K562 (cell line): ENCODE measurements around the gene CAMK1D. TPM values are rescaled to one million over a fixed set of nuclear protein-coding genes. Genes with fewer than 3 reads are reported as not detected.

ENCODE experiments used
- ATAC-seq: fragments of 200-7000 bp; cut with Tn5 transposase; 3 replicates; pipeline ENCODE4 v1.9.1; 2020; ENCODE audit warnings: moderate library complexity
- BruUV-seq: library from RNA; stranded (reverse); fragments of 400-500 nt; replicated peaks from 2 replicates; lab custom pipeline; 2021; lab: Mats Ljungman, UMichigan
- CTCF ChIA-PET: fragments of 300-600 bp; formaldehyde crosslinking; extraction: SDS; loops from one replicate; lab custom pipeline; 2021; ENCODE audit warnings: low intra/inter-chr PET ratio; lab: Yijun Ruan, JAX
- POLR2A ChIA-PET: fragments of 300-600, 350-650 bp; sonication (Branson Sonifier 250); formaldehyde crosslinking; extraction: SDS; loops from one replicate; lab custom pipeline; 2021; ENCODE audit warnings: antibody characterized with exemption, inconsistent platforms; lab: Yijun Ruan, JAX
- DNase-seq, 4 experiments: peaks; one replicate each; pipeline versions ENCODE4 v3.0.0 to v3.0.0-alpha.2; 2011 to 2018; ENCODE audit warnings: low spot score in 3 of 4, mixed read lengths in 3 of 4; ENCODE audit errors: extremely low read depth in 1 of 4
- FAIRE-seq: peaks from 2 replicates; lab custom pipeline; 2011; peaks lifted over from hg19 to GRCh38; lab: Jason Lieb, UNC
- H2AFZ ChIP-seq: 2 replicates; pipeline ENCODE4 v1.6.0; 2011; ENCODE audit warnings: low read depth, low read length, control low read depth, inconsistent platforms
- H3K27ac ChIP-seq: fragments of 200-600 bp; 3 replicates; pipeline ENCODE4 v1.8.0; 2011; ENCODE audit warnings: low read depth, mild to moderate bottlenecking, control low read depth, inconsistent platforms, low read length, moderate library complexity, mixed read lengths; ENCODE audit errors: extremely low read depth
- H3K27me3 ChIP-seq, 2 experiments: fragments of 300-600 bp in 1 of 2; 2 replicates in 1 of 2; 3 replicates in 1 of 2; pipeline versions ENCODE4 v1.6.0 to v1.8.0; 2011; ENCODE audit warnings: inconsistent platforms in 2 of 2, low read length in 2 of 2, mild to moderate bottlenecking in 1 of 2, mixed read lengths in 1 of 2, moderate library complexity in 1 of 2; ENCODE audit not compliant: control insufficient read depth in 2 of 2, insufficient read depth in 2 of 2
- H3K36me3 ChIP-seq: fragments of 300-600 bp; 3 replicates; pipeline ENCODE4 v1.8.0; 2011; ENCODE audit warnings: mild to moderate bottlenecking, low read length, inconsistent platforms; ENCODE audit not compliant: control insufficient read depth, insufficient read depth
- H3K4me1 ChIP-seq, 2 experiments: fragments of 200-600 bp in 1 of 2; replicated peaks in 1 of 2; 2 replicates in 1 of 2; 3 replicates in 1 of 2; pipeline versions ENCODE4 v1.5.1 to v1.8.0; 2011; ENCODE audit warnings: inconsistent platforms in 2 of 2, low read length in 2 of 2, mild to moderate bottlenecking in 1 of 2, mixed read lengths in 1 of 2, moderate library complexity in 1 of 2; ENCODE audit not compliant: control insufficient read depth in 2 of 2, insufficient read depth in 2 of 2
- H3K4me2 ChIP-seq: 2 replicates; pipeline ENCODE4 v1.6.1; 2011; ENCODE audit warnings: low read length, control low read depth, inconsistent platforms, mixed read lengths; ENCODE audit not compliant: insufficient read depth
- H3K4me3 ChIP-seq: fragments of 200-600 bp; sonication (generic), shearing (Covaris generic); 2 replicates; pipeline ENCODE4 v1.5.1; 2016; ENCODE audit warnings: control low read depth, inconsistent platforms
- H3K79me2 ChIP-seq: fragments of 200-600 bp; 3 replicates; pipeline ENCODE4 v1.8.0; 2011; ENCODE audit warnings: low read length, inconsistent platforms; ENCODE audit not compliant: control insufficient read depth, insufficient read depth
- H3K9ac ChIP-seq, 2 experiments: 2 replicates each; pipeline versions ENCODE4 v1.6.0 to v1.6.1; 2011; ENCODE audit warnings: low read depth in 2 of 2, low read length in 2 of 2, control low read depth in 1 of 2, inconsistent platforms in 1 of 2, mild to moderate bottlenecking in 1 of 2, mixed read lengths in 1 of 2; ENCODE audit not compliant: insufficient read depth in 1 of 2
- H3K9me1 ChIP-seq: one replicate; pipeline ENCODE4 v1.6.0; 2011; ENCODE audit warnings: inconsistent platforms, mild to moderate bottlenecking, low read length, moderate library complexity; ENCODE audit not compliant: control insufficient read depth, insufficient read depth
- H3K9me3 ChIP-seq: replicated peaks from 2 replicates; pipeline ENCODE4 v1.5.1; 2011; ENCODE audit warnings: low read depth, low read length, inconsistent platforms; ENCODE audit not compliant: control insufficient read depth, insufficient read depth
- H4K20me1 ChIP-seq: replicated peaks from 2 replicates; pipeline ENCODE4 v1.6.1; 2011; ENCODE audit warnings: low read length, inconsistent platforms, mixed read lengths; ENCODE audit not compliant: control insufficient read depth, insufficient read depth
- ASH1L ChIP-seq: fragments of 450-650 bp; IDR thresholded peaks from 2 replicates; pipeline ENCODE4 v1.6.1; 2018; ENCODE audit warnings: borderline replicate concordance, mild to moderate bottlenecking, low read depth; ENCODE audit not compliant: partially characterized antibody
- BRCA1 ChIP-seq, 2 experiments: fragments of 450-650 bp in 1 of 2; sonication (generic) in 1 of 2; formaldehyde crosslinking in 1 of 2; IDR thresholded peaks; 2 replicates each; pipeline versions ENCODE4 v1.5.0 to v1.6.1; 2017 to 2020; ENCODE audit warnings: mild to moderate bottlenecking in 1 of 2, missing genetic modification reagents in 1 of 2
- CREBBP ChIP-seq: IDR thresholded peaks from one replicate; pipeline ENCODE4 v1.6.1; 2012; ENCODE audit warnings: low read depth, mild to moderate bottlenecking, control low read depth, inconsistent platforms, low read length
- GATAD2B ChIP-seq: fragments of 450-650 bp; IDR thresholded peaks from 2 replicates; pipeline ENCODE4 v1.6.1; 2017; ENCODE audit warnings: mild to moderate bottlenecking, borderline replicate concordance
- RBFOX2 ChIP-seq: fragments of 200-400 bp; formaldehyde crosslinking; IDR thresholded peaks from 2 replicates; pipeline ENCODE4 v1.6.1; 2017; ENCODE audit warnings: low read depth, mild to moderate bottlenecking, low read length, moderate library complexity
- RBM25 ChIP-seq: fragments of 200-400 bp; formaldehyde crosslinking; IDR thresholded peaks from 2 replicates; pipeline ENCODE4 v1.6.1; 2018; ENCODE audit warnings: low read length, low read depth, moderate library complexity; ENCODE audit not compliant: severe bottlenecking
- ZNF740 ChIP-seq, 3 experiments: fragments of 200-800 bp in 1 of 3; sonication (Bioruptor generic) in 1 of 3; sonication (generic) in 1 of 3; formaldehyde crosslinking in 1 of 3; IDR thresholded peaks; 2 replicates each; pipeline versions ENCODE4 v1.6.1 to v1.8.0; 2016 to 2022; ENCODE audit warnings: mild to moderate bottlenecking in 2 of 3, missing compliant biosample characterization in 2 of 3, missing genetic modification characterization in 2 of 3, missing genetic modification reagents in 1 of 3
- WGBS: fragments of 100-300 bp; shearing (Covaris generic); methylation state at CpG from one replicate; pipeline ENCODE4 v1.1.6; 2016; ENCODE audit warnings: low coverage, mixed read lengths; ENCODE audit not compliant: insufficient coverage; ENCODE audit errors: missing lambda C conversion rate; 5-methylcytosine and 5-hydroxymethylcytosine counted together
- in situ Hi-C: fragments of 300-500 bp; cut with MboI; formaldehyde crosslinking; loops from 4 replicates; pipeline ENCODE4 v1.15.0; 2018; ENCODE audit warnings: inconsistent platforms, mixed read lengths
- intact Hi-C: fragments of 100-400 bp; cut with micrococcal nuclease; formaldehyde crosslinking; loops from 2 replicates; pipeline ENCODE4 v1.14.2; 2022
- polyA plus RNA-seq, 8 experiments: library from polyadenylated mRNA; depleted of rRNA in 4 of 8; stranded (reverse) in 5 of 8; unstranded in 3 of 8; fragments of >200 nt; fragmentation: Nextera tagmentation in 2 of 8; fragmentation: Illumina TruSeq in 1 of 8; extraction: Ambion mirVana in 2 of 8; extraction: Trizol in 1 of 8; gene quantifications; 2 replicates each; pipeline versions ENCODE4 v1.2.1 to v1.2.3, GENCODE V29; 2011 to 2014; ENCODE audit warnings: inconsistent platforms in 1 of 8, missing spikeins in 1 of 8
- total RNA-seq, 7 experiments: library from RNA; depleted of rRNA in 6 of 7; stranded (reverse); fragments of >200 nt in 6 of 7; fragmentation: Illumina TruSeq in 2 of 7; extraction: Trizol in 2 of 7; gene quantifications; 2 replicates each; pipeline versions ENCODE4 v1.2.1 to v1.2.3, GENCODE V29; 2011 to 2021; ENCODE audit warnings: low replicate concordance in 1 of 7

Gene CAMK1D
- total and polyA plus RNA-seq, 9 of the 15 experiments (the other 6 are each of a cell fraction or from before 2014, with no cell fraction given): 0.12 to 0.24 (median 0.20) TPM; not detected in 5

- TF ChIP-seq BRCA1 (IDR thresholded peaks at IDR 0.05) (no peak), BRCA1 (CRISPR knock-in tag; IDR thresholded peaks at IDR 0.05) (no peak), ZNF740 (CRISPR knock-in tag; IDR thresholded peaks at IDR 0.05) (no peak), ZNF740 (tag; IDR thresholded peaks at IDR 0.05) (no peak), ASH1L (no peak)
These were observed 183.8 kb downstream of the CAMK1D start (continued) for GRCh38 chr10:12533151-12533550.

GRCh38 chr10:12533723-12534122, 184.4 kb downstream of the CAMK1D start:
- H3K79me2 ChIP-seq: no peaks in the 10 kb centered on the region
- CTCF ChIA-PET: no interaction called here
- ATAC-seq: no peak

More at GRCh38 chr10:12533723-12534122, 184.4 kb downstream of the CAMK1D start:
- Histone ChIP-seq H2AFZ (no peak overlapping the region), H3K36me3 (no peaks in the 10 kb centered on the region), H3K4me2 (no peak overlapping the region), H3K27me3 (peaks cover 8 to 46% of the 10 kb centered on the region in 2 experiments; a peak in 4 of 5 replicates), H3K4me3 (no peak overlapping the region), H3K27ac (no peak overlapping the region), H3K4me1 (no peaks in the 10 kb centered on the region), H3K9me1 (no peaks in the 10 kb centered on the region), H4K20me1 (no peaks in the 10 kb centered on the region)
- FAIRE-seq: no peak
- in situ Hi-C loops: no loop called here
- intact Hi-C loops: no loop called here
- BruUV-seq: no TSS peak
- peak; percentile 57 for TF ChIP-seq RBM25
- no peak for TF ChIP-seq GATAD2B
- no peak for TF ChIP-seq CREBBP
- TF ChIP-seq RBFOX2: no peak
- TF ChIP-seq, all 486 proteins: peak for 1
- POLR2A ChIA-PET: no interaction called here
- no peak for DNase-seq
- Histone ChIP-seq H3K9ac (no peak overlapping the region), H3K9me3 (no peaks in the 10 kb centered on the region)
- WGBS: 0% methylated on average over 3 of the region's 3 CpGs
